HEK293 (cell line): Measurements from ENCODE around the gene CKAP2L.

ENCODE experiments used
- CTCF ChIA-PET: fragments of 350-600 bp; formaldehyde crosslinking; extraction: SDS; loops from one replicate; lab custom pipeline; 2021; ENCODE audit warnings: antibody characterized with exemption; lab: Yijun Ruan, JAX
- POLR2A ChIA-PET: fragments of 300-600 bp; formaldehyde crosslinking; extraction: SDS; loops from one replicate; lab custom pipeline; 2020; ENCODE audit warnings: antibody characterized with exemption, inconsistent platforms; lab: Yijun Ruan, JAX
- H3K27ac ChIP-seq: fragments of 200-500 bp; sonication (Bioruptor generic); 2 replicates; pipeline ENCODE4 v1.5.1; 2014; ENCODE audit warnings: low read depth, low read length, control low read depth, inconsistent platforms; ENCODE audit errors: extremely low read depth
- H3K36me3 ChIP-seq, 2 experiments: fragments of 200-500 bp in 1 of 2; sonication (Bioruptor generic) in 1 of 2; 1 replicate in 1 of 2; 2 replicates in 1 of 2; pipeline ENCODE4 v1.5.1; 2014 to 2017; ENCODE audit warnings: inconsistent platforms in 2 of 2, low read length in 2 of 2; ENCODE audit not compliant: control insufficient read depth in 2 of 2, insufficient read depth in 1 of 2
- H3K4me1 ChIP-seq: fragments of 200-500 bp; sonication (Bioruptor generic); 2 replicates; pipeline ENCODE4 v1.5.1; 2014; ENCODE audit warnings: mild to moderate bottlenecking, low read length, inconsistent platforms; ENCODE audit not compliant: control insufficient read depth, insufficient read depth
- H3K4me3 ChIP-seq: 2 replicates; pipeline ENCODE4 v1.5.1; 2011; ENCODE audit warnings: low read depth, mild to moderate bottlenecking, control low read depth, low read length, moderate library complexity
- H3K9me3 ChIP-seq: fragments of 200-500 bp; sonication (Bioruptor generic); 2 replicates; pipeline ENCODE4 v1.5.1; 2014; ENCODE audit warnings: low read depth, low read length, inconsistent platforms; ENCODE audit not compliant: control insufficient read depth, insufficient read depth
- BCL11A ChIP-seq: fragments of 450-650 bp; formaldehyde crosslinking; IDR thresholded peaks from 2 replicates; pipeline ENCODE4 v1.5.1; 2016; ENCODE audit warnings: low read depth, missing biosample characterization, missing genetic modification characterization
- SCRT1 ChIP-seq: fragments of 450-650 bp; formaldehyde crosslinking; IDR thresholded peaks from 2 replicates; pipeline ENCODE4 v1.5.1; 2016; ENCODE audit warnings: missing biosample characterization, missing genetic modification characterization, borderline replicate concordance
- TRIM28 ChIP-seq: IDR thresholded peaks from 2 replicates; pipeline ENCODE4 v1.6.1; 2011; ENCODE audit warnings: low read length, control low read depth, borderline replicate concordance
- ZBTB48 ChIP-seq: fragments of 450-650 bp; formaldehyde crosslinking; IDR thresholded peaks from 2 replicates; pipeline ENCODE4 v1.5.1; 2016; ENCODE audit warnings: missing biosample characterization, missing genetic modification characterization
- ZFHX2 ChIP-seq: fragments of 450-650 bp; formaldehyde crosslinking; conservative IDR thresholded peaks from 2 replicates; pipeline ENCODE4 v1.5.1; 2016; ENCODE audit warnings: missing biosample characterization, missing genetic modification characterization
- ZNF132 ChIP-seq: fragments of 450-650 bp; formaldehyde crosslinking; IDR thresholded peaks from 2 replicates; pipeline ENCODE4 v1.5.1; 2017; ENCODE audit warnings: missing biosample characterization, missing genetic modification characterization, borderline replicate concordance
- ZNF2 ChIP-seq: fragments of 450-650 bp; formaldehyde crosslinking; IDR thresholded peaks from 2 replicates; pipeline ENCODE4 v1.5.1; 2016; ENCODE audit warnings: missing biosample characterization, missing genetic modification characterization
- ZNF501 ChIP-seq: fragments of 450-650 bp; formaldehyde crosslinking; IDR thresholded peaks from 2 replicates; pipeline ENCODE4 v1.5.1; 2016; ENCODE audit warnings: missing biosample characterization, missing genetic modification characterization
- ZNF518A ChIP-seq: fragments of 450-650 bp; formaldehyde crosslinking; conservative IDR thresholded peaks from 2 replicates; pipeline ENCODE4 v1.5.1; 2016; ENCODE audit warnings: low read depth, missing biosample characterization, missing genetic modification characterization
- ZNF529 ChIP-seq: fragments of 450-650 bp; formaldehyde crosslinking; IDR thresholded peaks from 2 replicates; pipeline ENCODE4 v1.5.1; 2017; ENCODE audit warnings: missing genetic modification characterization, missing biosample characterization; ENCODE audit not compliant: insufficient replicate concordance
- ZNF530 ChIP-seq: fragments of 450-650 bp; formaldehyde crosslinking; IDR thresholded peaks from 2 replicates; pipeline ENCODE4 v1.5.1; 2016; ENCODE audit warnings: low read depth, missing biosample characterization, missing genetic modification characterization
- ZNF555 ChIP-seq: fragments of 450-650 bp; formaldehyde crosslinking; conservative IDR thresholded peaks from 2 replicates; pipeline ENCODE4 v1.5.1; 2017; ENCODE audit warnings: missing biosample characterization, mild to moderate bottlenecking, missing genetic modification characterization, inconsistent platforms
- ZNF580 ChIP-seq: fragments of 450-650 bp; formaldehyde crosslinking; IDR thresholded peaks from 2 replicates; pipeline ENCODE4 v1.5.1; 2016; ENCODE audit warnings: missing biosample characterization, missing genetic modification characterization
- ZNF658 ChIP-seq: fragments of 450-650 bp; formaldehyde crosslinking; IDR thresholded peaks from 2 replicates; pipeline ENCODE4; 2016; ENCODE audit warnings: missing biosample characterization, missing genetic modification characterization
- ZNF660 ChIP-seq: fragments of 450-650 bp; IDR thresholded peaks from 2 replicates; pipeline ENCODE4 v1.5.1; 2018; ENCODE audit warnings: missing biosample characterization, mild to moderate bottlenecking, missing genetic modification characterization
- ZNF777 ChIP-seq: fragments of 450-650 bp; formaldehyde crosslinking; IDR thresholded peaks from 2 replicates; pipeline ENCODE4 v1.5.1; 2017; ENCODE audit warnings: missing biosample characterization, missing genetic modification characterization, borderline replicate concordance
- ZNF791 ChIP-seq: fragments of 450-650 bp; formaldehyde crosslinking; IDR thresholded peaks from 2 replicates; pipeline ENCODE4 v1.5.1; 2016; ENCODE audit warnings: missing biosample characterization, missing genetic modification characterization
- ZNF792 ChIP-seq: fragments of 450-650 bp; formaldehyde crosslinking; IDR thresholded peaks from 2 replicates; pipeline ENCODE4 v1.5.1; 2016; ENCODE audit warnings: missing biosample characterization, missing genetic modification characterization
- TF ChIP-seq, protein P1 (sequence below): fragments of 450-650 bp; formaldehyde crosslinking; IDR thresholded peaks from 2 replicates; pipeline ENCODE4 v1.5.1; 2016; ENCODE audit warnings: missing biosample characterization, missing genetic modification characterization

Gene CKAP2L

GRCh38 chr2:112762276-112762675 is 2.1 kb downstream of the CKAP2L start:
- H3K4me3 ChIP-seq, result no peak overlapping the region
- POLR2A ChIA-PET, result no interaction called here
- no peak overlapping the region for H3K27ac ChIP-seq
- TF ChIP-seq TRIM28 (no peak), ZNF658 (tag by site-specific recombination) (no peak), ZNF555 (tag by site-specific recombination) (no peak), ZNF501 (tag by site-specific recombination) (no peak), ZNF2 (no peak), ZNF530 (tag by site-specific recombination) (no peak), ZFHX2 (no peak), ZNF132 (tag by site-specific recombination) (no peak), ZBTB48 (no peak), ZNF777 (no peak)
- TF ChIP-seq, protein P1, sequence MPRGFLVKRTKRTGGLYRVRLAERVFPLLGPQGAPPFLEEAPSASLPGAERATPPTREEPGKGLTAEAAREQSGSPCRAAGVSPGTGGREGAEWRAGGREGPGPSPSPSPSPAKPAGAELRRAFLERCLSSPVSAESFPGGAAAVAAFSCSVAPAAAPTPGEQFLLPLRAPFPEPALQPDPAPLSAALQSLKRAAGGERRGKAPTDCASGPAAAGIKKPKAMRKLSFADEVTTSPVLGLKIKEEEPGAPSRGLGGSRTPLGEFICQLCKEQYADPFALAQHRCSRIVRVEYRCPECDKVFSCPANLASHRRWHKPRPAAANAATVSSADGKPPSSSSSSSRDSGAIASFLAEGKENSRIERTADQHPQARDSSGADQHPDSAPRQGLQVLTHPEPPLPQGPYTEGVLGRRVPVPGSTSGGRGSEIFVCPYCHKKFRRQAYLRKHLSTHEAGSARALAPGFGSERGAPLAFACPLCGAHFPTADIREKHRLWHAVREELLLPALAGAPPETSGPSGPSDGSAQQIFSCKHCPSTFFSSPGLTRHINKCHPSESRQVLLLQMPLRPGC, result no peak
- H3K4me1 ChIP-seq, result 0 out of 2 replicates have a peak, but pooled peaks cover 7% of the 10 kb centered on the region
- peaks cover 22 to 48% of the 10 kb centered on the region in 2 experiments for H3K36me3 ChIP-seq
- CTCF ChIA-PET, result interaction anchor here (0.6 to 4.5 kb wide), 8 partner anchors 8 to 198 kb away, joined by 3 to 35 read pairs (median 4); no protein-coding TSS in a partner anchor
- no peaks in the 10 kb centered on the region for H3K9me3 ChIP-seq

GRCh38 chr2:112760149-112760548 is 4.3 kb downstream of the CKAP2L start:
- Histone ChIP-seq H3K4me3 (no peak overlapping the region), H3K27ac (no peak overlapping the region), H3K36me3 (peaks cover 34 to 68% of the 10 kb centered on the region in 2 experiments), H3K9me3 (no peaks in the 10 kb centered on the region), H3K4me1 (0 out of 2 replicates have a peak, but pooled peaks cover 7% of the 10 kb centered on the region)
- TF ChIP-seq ZNF660 (tag by site-specific recombination) (no peak), SCRT1 (tag by site-specific recombination) (no peak), ZNF518A (no peak), ZNF792 (tag by site-specific recombination) (no peak), ZNF529 (tag by site-specific recombination) (no peak), ZNF580 (tag by site-specific recombination) (no peak), BCL11A (tag by site-specific recombination) (no peak), ZNF791 (tag by site-specific recombination) (no peak)
- ChIA-PET CTCF (interaction anchor here (0.6 to 4.5 kb wide), 5 partner anchors 11 to 181 kb away, joined by 3 to 29 read pairs (median 5); no protein-coding TSS in a partner anchor), POLR2A (no interaction called here)
